BJ (cell line): Measurements from ENCODE around the gene MYO7A. TPM values are rescaled to one million over a fixed set of nuclear protein-coding genes. Genes with fewer than 3 reads are reported as not detected.

Experiments used
- CTCF ChIA-PET: fragments of 350-600 bp; formaldehyde crosslinking; extraction: SDS; loops from one replicate; lab custom pipeline; 2021; ENCODE audit warnings: antibody characterized with exemption, inconsistent platforms; lab: Yijun Ruan, JAX
- POLR2A ChIA-PET: fragments of 300-600 bp; sonication (Branson Sonifier 250); formaldehyde crosslinking; extraction: SDS; loops from one replicate; lab custom pipeline; 2021; ENCODE audit warnings: antibody characterized with exemption; lab: Charles Lee
- DNase-seq: peaks from one replicate; pipeline ENCODE4 v3.0.0-alpha.2; 2011; ENCODE audit warnings: low read depth
- H3K27me3 ChIP-seq: 2 replicates; pipeline ENCODE4 v1.6.0; 2011; ENCODE audit warnings: low read length; ENCODE audit not compliant: control insufficient read depth, insufficient read depth
- H3K36me3 ChIP-seq: 2 replicates; pipeline ENCODE4 v1.5.1; 2011; ENCODE audit warnings: low read length; ENCODE audit not compliant: control insufficient read depth, insufficient read depth
- H3K4me3 ChIP-seq: 2 replicates; pipeline ENCODE4 v1.5.1; 2011; ENCODE audit warnings: low read depth, mild to moderate bottlenecking, control low read depth, low read length
- polyA plus RNA-seq: library from polyadenylated mRNA; depleted of rRNA; stranded (reverse); fragments of >200 nt; gene quantifications from 2 replicates; pipeline ENCODE4 v1.2.3, GENCODE V29; 2011
- TF ChIP-seq, protein P1 (sequence below): IDR thresholded peaks from 2 replicates; pipeline ENCODE4 v1.5.1; 2011; ENCODE audit warnings: low read depth, mild to moderate bottlenecking, control low read depth, inconsistent platforms, low read length, moderate library complexity; ENCODE audit not compliant: insufficient read depth

Gene MYO7A
- polyA plus RNA-seq, 1 experiment = 0.01 TPM

DNA sequence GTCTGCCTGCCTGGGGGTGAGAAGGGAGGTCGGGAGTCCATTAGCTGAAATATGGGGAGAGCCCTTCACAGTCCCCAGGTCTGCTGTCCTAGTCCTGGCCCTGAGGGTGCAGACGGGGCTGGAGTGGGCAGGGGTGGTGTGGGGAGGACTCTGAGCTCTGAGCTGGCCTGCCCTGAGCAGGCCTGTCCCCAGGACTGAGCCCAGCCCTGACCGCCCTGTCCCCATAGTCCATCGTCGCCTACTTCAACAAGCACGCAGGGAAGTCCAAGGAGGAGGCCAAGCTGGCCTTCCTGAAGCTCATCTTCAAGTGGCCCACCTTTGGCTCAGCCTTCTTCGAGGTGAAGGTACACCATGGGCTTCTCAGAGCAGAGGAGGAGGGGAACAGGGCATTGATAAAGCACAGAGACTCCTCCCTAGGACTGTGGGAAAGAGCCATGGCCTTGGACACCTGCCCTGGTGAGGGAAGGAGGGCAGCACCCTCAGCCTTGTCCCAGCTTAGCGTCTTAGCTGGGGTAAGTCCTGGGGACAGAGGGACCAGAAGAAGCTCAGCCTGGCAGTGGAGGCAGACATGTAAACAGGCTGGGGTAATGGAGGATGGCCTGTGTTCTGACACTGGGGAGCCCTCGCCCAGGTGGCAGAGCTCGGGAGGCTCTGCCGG is 83.7 kb downstream of the MYO7A start:
- Histone ChIP-seq H3K27me3 (peaks cover 4% of the 10 kb centered on the region), H3K4me3 (no peak overlapping the region), H3K36me3 (no peaks in the 10 kb centered on the region)
- TF ChIP-seq, protein P1, sequence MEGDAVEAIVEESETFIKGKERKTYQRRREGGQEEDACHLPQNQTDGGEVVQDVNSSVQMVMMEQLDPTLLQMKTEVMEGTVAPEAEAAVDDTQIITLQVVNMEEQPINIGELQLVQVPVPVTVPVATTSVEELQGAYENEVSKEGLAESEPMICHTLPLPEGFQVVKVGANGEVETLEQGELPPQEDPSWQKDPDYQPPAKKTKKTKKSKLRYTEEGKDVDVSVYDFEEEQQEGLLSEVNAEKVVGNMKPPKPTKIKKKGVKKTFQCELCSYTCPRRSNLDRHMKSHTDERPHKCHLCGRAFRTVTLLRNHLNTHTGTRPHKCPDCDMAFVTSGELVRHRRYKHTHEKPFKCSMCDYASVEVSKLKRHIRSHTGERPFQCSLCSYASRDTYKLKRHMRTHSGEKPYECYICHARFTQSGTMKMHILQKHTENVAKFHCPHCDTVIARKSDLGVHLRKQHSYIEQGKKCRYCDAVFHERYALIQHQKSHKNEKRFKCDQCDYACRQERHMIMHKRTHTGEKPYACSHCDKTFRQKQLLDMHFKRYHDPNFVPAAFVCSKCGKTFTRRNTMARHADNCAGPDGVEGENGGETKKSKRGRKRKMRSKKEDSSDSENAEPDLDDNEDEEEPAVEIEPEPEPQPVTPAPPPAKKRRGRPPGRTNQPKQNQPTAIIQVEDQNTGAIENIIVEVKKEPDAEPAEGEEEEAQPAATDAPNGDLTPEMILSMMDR = no peak
- CTCF ChIA-PET = interaction anchor here (1.0 to 1.1 kb wide), 2 partner anchors 10 to 336 kb away, joined by 3 to 4 read pairs; no protein-coding TSS in a partner anchor
- POLR2A ChIA-PET = no interaction called here
- DNase-seq = no peak

DNA sequence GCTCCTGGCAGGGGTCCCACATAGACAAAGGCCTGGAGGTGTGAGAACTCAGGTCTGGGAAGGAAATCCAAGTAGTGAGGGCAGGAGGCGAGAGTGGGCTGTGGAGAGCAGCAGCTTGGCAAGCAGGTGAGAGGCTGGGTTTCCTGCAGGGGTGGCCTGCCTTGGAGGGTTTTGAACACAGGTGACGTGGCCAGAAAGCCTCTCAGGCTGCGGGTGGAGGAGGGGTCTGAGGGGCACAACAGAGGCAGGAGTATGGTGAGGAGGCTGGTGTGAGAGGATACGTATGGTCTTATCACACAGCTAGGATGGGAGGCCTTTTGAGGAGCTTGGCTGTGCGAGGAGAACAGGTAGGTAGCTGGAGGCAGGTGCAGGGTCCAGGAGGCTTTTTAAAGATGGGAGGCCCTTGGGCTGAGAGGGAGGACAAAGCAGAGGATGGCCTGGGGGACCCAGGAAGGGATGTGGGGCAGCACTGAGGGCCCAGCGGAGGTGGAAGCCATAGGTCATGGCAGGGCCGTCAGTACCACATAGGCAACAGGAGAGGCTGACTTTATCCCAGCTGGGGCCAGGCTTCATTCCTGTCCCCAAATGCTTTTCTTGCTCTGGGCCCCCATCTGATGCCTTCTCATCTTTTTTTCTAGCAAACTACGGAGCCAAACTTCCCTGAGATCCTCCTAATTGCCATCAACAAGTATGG is 84.4 kb downstream of the MYO7A start:
- TF ChIP-seq, protein P1 = no peak
- Histone ChIP-seq H3K27me3 (peaks cover 5% of the 10 kb centered on the region), H3K36me3 (no peaks in the 10 kb centered on the region), H3K4me3 (no peak overlapping the region)
- no peak for DNase-seq
- CTCF ChIA-PET = interaction anchor here (1.0 to 1.1 kb wide), 2 partner anchors 11 to 336 kb away, joined by 3 to 4 read pairs; no protein-coding TSS in a partner anchor
- POLR2A ChIA-PET = no interaction called here

DNA sequence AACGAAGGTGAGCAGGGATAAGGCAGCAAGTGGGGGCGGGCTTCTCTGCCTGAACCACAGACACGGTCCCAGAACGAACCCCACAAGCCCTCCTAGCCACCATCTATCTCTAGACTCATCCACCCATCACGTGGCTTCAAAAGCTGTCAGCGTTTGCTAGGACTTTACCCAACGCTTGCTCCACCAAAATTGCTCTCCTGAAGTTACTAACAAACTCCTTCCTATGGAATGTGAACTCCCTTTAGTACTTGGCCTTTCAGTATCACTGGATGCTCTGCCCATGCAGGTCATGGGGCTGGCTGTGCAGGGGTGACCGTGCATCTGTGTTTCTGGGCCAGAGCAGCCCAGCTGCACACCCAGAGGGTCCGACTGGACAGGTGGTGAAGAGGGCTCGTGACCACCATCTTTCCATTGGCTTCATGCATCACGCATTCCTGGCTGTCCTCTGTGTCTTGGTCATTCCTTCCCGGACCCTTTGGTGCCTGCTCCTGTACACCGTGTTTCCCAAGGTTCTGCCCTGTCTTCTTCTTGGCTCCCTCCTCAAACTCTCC is 85.1 kb downstream of the MYO7A start:
- TF ChIP-seq, protein P1 = no peak
- no peak for DNase-seq
- Histone ChIP-seq H3K27me3 (peaks cover 5% of the 10 kb centered on the region), H3K4me3 (no peak overlapping the region), H3K36me3 (no peaks in the 10 kb centered on the region)
- POLR2A ChIA-PET = no interaction called here
- CTCF ChIA-PET = interaction anchor here (1.1 kb wide), 1 partner anchor 335 kb away, joined by 3 read pairs; no protein-coding TSS in a partner anchor

DNA sequence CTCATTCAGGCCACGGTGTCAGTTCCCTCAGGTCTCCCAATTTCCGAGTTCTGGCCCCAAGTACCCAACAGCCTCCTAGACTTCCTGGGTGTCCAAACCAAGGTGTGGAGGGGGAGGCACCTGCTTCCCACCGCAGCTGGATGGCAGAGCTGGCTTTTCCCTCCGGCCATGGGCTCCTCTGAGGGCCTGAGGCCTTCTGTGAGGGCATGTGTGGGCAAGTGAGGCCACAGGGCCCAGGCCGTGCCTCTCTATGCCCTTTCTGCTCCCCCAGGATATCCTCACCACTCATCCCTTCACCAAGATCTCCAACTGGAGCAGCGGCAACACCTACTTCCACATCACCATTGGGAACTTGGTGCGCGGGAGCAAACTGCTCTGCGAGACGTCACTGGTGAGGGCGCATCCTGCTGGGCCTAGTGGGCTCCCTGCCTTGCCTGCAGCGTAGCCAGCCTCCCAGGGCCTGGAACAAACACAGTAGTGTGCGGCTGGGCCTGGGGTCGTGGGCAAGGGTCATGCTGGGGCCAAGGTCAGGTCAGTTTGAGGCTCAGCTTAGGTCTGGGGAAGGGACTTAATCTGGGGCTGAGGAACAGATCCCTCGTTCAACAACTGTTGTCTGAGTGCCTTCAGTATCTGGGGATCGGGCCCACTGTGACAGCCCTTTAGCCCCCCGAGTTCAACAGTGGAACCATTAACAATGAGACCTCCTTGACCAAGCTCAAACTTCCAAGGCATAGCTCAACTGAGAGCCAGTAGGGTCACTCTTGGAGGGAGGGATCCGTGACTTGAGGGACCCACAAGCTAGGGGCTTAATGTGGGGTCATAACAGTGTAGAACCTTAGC is 85.8 kb downstream of the MYO7A start:
- ChIA-PET POLR2A (no interaction called here), CTCF (no interaction called here)
- Histone ChIP-seq H3K36me3 (no peaks in the 10 kb centered on the region), H3K4me3 (no peak overlapping the region), H3K27me3 (peaks cover 5% of the 10 kb centered on the region)
- DNase-seq = no peak
- TF ChIP-seq, protein P1 = no peak
